ENCODE measurements around the gene BMP5. TPM values are rescaled to one million over a fixed set of nuclear protein-coding genes. Genes with fewer than 3 reads are reported as not detected.

Gene BMP5
- total RNA-seq, 1 experiment from 2014 or later: 0.10 TPM

DNA sequence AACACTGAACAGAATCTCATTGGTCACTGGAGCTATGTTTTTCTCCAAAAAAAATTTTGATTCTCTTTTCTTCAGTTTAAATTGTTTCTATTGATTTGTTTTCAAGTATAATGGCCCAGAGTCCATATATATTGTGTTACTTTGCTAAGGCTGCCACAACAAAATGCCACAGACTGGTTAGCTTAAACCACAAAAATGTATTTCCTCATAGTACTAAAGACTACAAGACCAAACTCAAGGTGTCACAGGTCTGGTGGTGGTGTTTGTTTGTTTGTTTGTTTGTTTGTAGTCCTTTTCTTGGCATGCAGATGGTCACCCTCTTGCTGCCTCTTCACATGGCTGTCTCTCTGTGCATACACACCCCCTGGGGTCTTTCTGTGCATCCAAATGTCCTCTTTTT, 34.0 kb downstream of the BMP5 start:
- Histone ChIP-seq H3K27me3 (ENCODE audit: control insufficient read depth, insufficient read depth, low read length) (no peaks in the 10 kb centered on the region), H3K36me3 (replicated peaks; ENCODE audit: control insufficient read depth, insufficient read depth, low read length) (no peaks in the 10 kb centered on the region), H3K4me3 (ENCODE audit: insufficient read depth, low read depth, low read length) (no peak overlapping the region)
- no peak for DNase-seq

DNA sequence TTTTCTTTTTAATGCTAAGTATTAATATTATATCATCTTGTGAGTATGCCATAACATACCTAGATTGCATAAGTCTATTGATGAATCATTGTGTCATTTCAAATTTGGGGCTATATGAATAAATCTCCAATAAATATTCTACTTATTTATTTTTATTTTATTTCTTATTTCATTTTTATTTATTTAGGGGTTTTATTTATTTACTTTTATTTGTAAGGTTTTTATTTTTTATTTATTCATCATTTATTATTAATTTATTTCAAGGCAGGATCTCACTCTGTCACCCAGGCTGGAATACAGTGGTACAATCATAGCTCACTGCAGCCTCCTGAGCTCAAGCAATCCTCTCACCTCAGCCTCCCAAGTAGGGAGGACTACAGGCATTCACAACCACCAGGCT, 36.3 kb downstream of the BMP5 start:
- no peak for DNase-seq

DNA sequence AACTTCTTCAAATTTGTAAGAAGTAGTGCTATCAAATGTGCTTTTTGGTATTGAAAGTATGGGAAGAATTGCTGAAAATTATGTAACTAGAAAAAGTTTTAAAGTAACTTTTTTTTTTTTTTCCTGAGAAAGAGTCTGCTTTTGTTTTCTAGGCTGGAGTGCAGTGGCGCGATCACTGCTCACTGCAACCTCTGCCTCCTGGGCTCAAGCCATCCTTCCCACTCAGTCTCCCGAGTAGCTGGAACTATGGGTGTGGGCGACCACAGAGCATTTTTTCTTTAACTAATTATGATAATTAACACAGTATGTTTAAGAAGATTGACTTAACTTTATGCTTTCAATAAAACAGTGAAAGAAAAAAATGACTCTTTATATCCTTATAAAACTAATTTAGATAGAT, 38.4 kb downstream of the BMP5 start:
- H3K27me3 ChIP-seq (ENCODE audit: control insufficient read depth, insufficient read depth, low read length): no peaks in the 10 kb centered on the region
- DNase-seq: no peak
- H3K4me3 ChIP-seq (ENCODE audit: insufficient read depth, low read depth, low read length): no peak overlapping the region
- no peaks in the 10 kb centered on the region for H3K36me3 ChIP-seq (replicated peaks; ENCODE audit: control insufficient read depth, insufficient read depth, low read length)

More for the DNA sequence above, 36.3 kb downstream of the BMP5 start:
- no peaks in the 10 kb centered on the region for H3K36me3 ChIP-seq (replicated peaks; ENCODE audit: control insufficient read depth, insufficient read depth, low read length)
- H3K27me3 ChIP-seq (ENCODE audit: control insufficient read depth, insufficient read depth, low read length): no peaks in the 10 kb centered on the region
- H3K4me3 ChIP-seq (ENCODE audit: insufficient read depth, low read depth, low read length): no peak overlapping the region

DNA sequence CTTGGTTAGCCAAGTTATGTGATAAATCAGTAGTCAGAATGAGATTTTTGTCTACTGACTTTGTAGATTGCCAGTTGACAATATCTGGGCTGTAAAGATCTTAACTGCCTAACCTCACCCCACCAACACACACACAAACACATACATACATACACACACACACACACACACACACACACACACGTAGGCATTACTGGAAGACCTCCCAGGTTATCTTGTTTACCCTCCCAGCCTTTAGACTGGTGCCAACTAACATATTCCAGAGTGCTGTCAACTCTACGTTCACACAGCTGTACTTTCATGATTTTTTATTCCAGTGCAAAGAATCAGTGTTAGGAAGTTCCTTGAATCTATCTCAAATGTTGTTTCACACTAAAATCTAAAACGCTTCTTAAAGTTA, 38.9 kb downstream of the BMP5 start:
- Histone ChIP-seq H3K4me3 (ENCODE audit: insufficient read depth, low read depth, low read length) (no peak overlapping the region), H3K27me3 (ENCODE audit: control insufficient read depth, insufficient read depth, low read length) (no peaks in the 10 kb centered on the region), H3K36me3 (replicated peaks; ENCODE audit: control insufficient read depth, insufficient read depth, low read length) (no peaks in the 10 kb centered on the region)
- no peak for DNase-seq

DNA sequence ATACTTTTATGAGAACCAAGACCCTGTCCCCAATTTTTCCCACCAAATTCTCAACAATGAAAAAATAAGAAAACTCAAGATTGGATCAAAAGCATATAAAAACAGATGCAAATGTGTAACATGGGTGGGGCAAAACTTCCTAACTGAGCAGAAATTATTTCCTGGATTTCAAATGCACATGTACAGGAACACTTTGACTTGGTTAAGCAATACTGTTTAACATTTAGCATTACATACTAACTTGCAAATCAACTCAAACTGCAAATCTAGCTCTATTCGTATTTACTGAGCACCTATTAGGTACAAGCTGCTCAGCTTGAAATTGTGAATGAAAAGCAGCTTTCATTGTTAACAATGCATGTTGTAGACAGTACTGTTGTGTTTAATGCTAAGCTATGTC, 40.2 kb downstream of the BMP5 start:
- Histone ChIP-seq H3K27me3 (ENCODE audit: control insufficient read depth, insufficient read depth, low read length) (no peaks in the 10 kb centered on the region), H3K4me3 (ENCODE audit: insufficient read depth, low read depth, low read length) (no peak overlapping the region), H3K36me3 (replicated peaks; ENCODE audit: control insufficient read depth, insufficient read depth, low read length) (no peaks in the 10 kb centered on the region)
- DNase-seq: no peak

DNA sequence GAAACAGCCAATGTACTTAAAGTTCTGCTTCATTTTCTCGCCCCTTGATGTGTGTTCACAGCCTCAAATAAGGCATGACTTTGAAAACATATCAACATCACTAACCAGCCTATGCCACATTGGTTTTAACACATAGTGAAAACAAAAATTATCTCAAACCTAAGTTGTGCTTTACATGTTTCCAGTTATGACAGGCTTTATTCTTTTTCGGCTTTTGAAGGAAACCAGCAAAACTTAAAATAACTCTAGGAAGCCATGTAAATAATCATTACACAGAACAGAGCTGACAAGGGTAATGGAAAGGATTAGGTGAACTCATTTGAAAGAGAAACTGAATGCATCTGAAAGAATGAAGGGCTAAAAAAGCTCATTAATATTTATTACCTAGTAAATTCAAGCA, 42.1 kb downstream of the BMP5 start:
- Histone ChIP-seq H3K27me3 (ENCODE audit: control insufficient read depth, insufficient read depth, low read length) (no peaks in the 10 kb centered on the region), H3K4me3 (ENCODE audit: insufficient read depth, low read depth, low read length) (no peak overlapping the region), H3K36me3 (replicated peaks; ENCODE audit: control insufficient read depth, insufficient read depth, low read length) (no peaks in the 10 kb centered on the region)
- DNase-seq: no peak

DNA sequence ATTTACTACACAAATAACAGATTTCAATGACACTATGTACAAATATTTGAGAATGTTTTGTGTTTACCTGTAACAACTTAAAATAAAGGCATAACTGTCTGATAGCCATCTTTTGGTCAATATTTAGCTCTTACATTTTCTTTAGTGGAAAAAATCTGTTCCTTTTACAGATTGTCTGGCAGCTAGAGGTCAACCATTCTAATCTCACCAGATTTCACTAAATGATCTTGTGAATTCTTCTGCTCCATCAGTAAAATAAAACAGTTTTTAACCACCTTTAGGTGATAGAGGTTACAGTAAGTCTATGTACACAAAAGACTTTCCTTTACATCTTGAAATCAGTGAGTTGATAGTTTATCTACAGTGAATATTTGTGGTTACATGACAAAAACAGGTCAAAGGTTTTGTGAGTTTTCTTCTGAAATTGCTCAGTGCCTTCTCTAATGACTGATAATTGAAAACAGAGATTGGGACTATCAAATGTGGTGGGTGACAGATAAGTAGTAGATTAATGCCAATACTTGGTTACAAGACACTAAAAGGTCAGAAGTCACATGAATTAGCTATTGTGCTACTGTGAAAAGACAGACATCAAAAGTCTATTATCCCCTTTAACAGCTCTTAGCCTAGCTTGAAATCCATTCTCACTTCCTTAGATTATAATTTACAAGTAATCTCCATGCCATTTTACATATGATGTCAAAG, 47.4 kb downstream of the BMP5 start:
- Histone ChIP-seq H3K4me3 (ENCODE audit: insufficient read depth, low read depth, low read length) (no peak overlapping the region), H3K36me3 (replicated peaks; ENCODE audit: control insufficient read depth, insufficient read depth, low read length) (no peaks in the 10 kb centered on the region)
- DNase-seq: no peak

DNA sequence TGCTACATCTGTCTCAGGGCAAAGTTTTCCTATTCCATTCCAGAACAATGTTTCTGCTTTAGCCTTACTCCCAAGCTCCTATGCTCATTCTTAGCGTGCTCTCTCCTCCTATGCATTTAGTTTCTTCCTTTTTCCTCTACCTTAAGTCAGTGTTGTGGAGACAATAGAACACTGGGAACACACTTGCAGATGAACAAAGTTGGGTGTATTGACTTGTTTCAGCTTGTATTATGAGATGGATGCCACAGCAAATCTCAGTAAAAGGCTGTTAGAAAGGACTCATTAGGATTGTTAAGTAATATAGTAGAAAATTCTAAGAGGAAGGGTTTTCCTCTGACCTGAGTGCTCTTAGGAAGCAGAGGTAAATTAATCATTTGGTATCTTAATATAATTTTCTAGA, 48.4 kb downstream of the BMP5 start:
- no peak for DNase-seq
- Histone ChIP-seq H3K36me3 (replicated peaks; ENCODE audit: control insufficient read depth, insufficient read depth, low read length) (no peaks in the 10 kb centered on the region), H3K4me3 (ENCODE audit: insufficient read depth, low read depth, low read length) (no peak overlapping the region), H3K27me3 (ENCODE audit: control insufficient read depth, insufficient read depth, low read length) (no peaks in the 10 kb centered on the region)

More for the DNA sequence above, 47.4 kb downstream of the BMP5 start:
- H3K27me3 ChIP-seq (ENCODE audit: control insufficient read depth, insufficient read depth, low read length): no peaks in the 10 kb centered on the region

DNA sequence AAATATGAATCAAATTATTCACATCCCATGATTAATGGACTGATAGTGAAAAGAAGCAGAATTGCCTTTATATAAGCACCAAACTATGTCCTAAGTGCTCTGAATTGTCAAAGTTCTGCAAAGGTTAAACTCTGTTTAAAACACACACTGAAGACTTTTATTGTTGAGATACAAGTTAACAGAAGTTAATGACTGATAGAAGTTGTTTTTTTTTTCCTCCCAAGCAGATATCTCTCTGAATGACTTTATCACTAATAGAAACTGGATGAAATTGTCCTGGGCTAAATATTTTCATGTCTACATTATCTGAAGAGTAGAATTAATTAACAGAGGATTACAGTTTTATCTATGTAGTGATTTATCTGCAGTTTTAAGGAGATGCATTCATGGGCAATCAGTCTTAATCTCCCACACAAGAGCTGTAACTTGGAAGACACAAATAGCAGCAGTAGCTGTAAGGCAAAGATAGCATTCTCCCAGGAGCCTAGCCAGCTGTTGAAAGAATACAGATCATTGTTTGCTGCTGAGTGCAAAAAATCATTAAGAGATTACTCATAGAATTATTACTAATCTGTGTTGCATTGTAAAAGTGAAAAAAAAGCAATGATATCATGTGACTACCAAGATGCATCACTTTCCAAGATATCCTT, 49.9 kb downstream of the BMP5 start:
- H3K4me3 ChIP-seq (ENCODE audit: insufficient read depth, low read depth, low read length): no peak overlapping the region
- no peaks in the 10 kb centered on the region for H3K27me3 ChIP-seq (ENCODE audit: control insufficient read depth, insufficient read depth, low read length)
- no peak for DNase-seq
- no peaks in the 10 kb centered on the region for H3K36me3 ChIP-seq (replicated peaks; ENCODE audit: control insufficient read depth, insufficient read depth, low read length)

DNA sequence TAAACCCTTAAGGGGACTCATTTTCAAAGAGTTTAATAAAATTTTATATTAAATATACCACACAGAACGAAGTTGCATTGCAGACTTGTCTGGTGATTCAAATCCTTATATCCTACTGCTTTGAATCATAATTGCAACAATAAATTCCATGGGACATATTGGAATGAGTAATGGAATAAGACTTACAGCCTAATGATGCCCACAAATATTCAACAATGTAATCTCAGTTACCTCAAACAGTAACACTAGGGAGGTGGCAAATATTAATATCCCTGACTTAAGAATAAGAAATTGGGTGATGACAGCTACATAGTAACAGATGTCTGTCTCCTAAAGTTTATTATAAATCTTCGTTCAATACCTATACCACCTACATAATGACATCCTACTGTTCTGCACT, 52.6 kb downstream of the BMP5 start:
- DNase-seq: no peak
- H3K27me3 ChIP-seq (ENCODE audit: control insufficient read depth, insufficient read depth, low read length): no peaks in the 10 kb centered on the region
- H3K36me3 ChIP-seq (replicated peaks; ENCODE audit: control insufficient read depth, insufficient read depth, low read length): no peaks in the 10 kb centered on the region
- H3K4me3 ChIP-seq (ENCODE audit: insufficient read depth, low read depth, low read length): no peak overlapping the region

DNA sequence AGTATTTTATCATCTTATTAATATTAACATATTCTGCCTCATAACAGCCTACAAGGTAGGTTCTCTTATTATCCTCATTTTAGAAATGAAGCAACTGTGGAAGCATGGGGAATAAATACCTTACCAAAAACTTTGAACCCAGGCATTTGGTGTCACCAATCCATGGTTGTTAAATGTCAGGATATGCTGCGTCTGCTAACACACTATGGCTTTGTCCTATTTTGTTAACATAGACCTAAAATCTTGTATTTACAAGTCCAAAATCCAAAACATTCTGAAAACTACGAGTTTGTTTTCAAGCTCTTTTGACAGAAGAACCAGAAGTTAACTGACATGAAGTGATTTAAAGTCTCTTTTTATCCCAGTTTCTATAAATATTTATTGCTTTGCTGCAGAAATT, 53.4 kb downstream of the BMP5 start:
- DNase-seq: no peak
- H3K36me3 ChIP-seq (replicated peaks; ENCODE audit: control insufficient read depth, insufficient read depth, low read length): no peaks in the 10 kb centered on the region
- no peaks in the 10 kb centered on the region for H3K27me3 ChIP-seq (ENCODE audit: control insufficient read depth, insufficient read depth, low read length)
- H3K4me3 ChIP-seq (ENCODE audit: insufficient read depth, low read depth, low read length): no peak overlapping the region

DNA sequence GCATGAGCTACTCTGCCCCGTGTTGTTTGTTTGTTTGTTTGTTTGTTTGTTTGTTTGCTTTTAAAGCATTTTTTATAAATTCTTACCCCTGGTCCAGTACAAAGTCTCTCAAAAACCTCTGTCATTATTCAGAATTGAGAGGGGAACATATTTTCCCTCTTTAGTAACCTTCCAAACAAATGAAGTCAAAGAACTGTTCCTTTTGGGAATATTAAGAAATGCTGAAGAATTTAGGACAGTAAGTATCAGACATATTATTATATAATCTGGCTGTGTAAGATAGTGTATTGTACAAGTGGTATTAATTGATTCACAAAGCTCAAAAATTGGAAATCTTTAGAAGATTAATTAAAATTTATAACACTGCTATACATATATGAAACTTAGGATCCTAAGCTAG, 54.7 kb downstream of the BMP5 start:
- H3K36me3 ChIP-seq (replicated peaks; ENCODE audit: control insufficient read depth, insufficient read depth, low read length): no peaks in the 10 kb centered on the region
- H3K27me3 ChIP-seq (ENCODE audit: control insufficient read depth, insufficient read depth, low read length): no peaks in the 10 kb centered on the region
- no peak overlapping the region for H3K4me3 ChIP-seq (ENCODE audit: insufficient read depth, low read depth, low read length)
- DNase-seq: no peak

DNA sequence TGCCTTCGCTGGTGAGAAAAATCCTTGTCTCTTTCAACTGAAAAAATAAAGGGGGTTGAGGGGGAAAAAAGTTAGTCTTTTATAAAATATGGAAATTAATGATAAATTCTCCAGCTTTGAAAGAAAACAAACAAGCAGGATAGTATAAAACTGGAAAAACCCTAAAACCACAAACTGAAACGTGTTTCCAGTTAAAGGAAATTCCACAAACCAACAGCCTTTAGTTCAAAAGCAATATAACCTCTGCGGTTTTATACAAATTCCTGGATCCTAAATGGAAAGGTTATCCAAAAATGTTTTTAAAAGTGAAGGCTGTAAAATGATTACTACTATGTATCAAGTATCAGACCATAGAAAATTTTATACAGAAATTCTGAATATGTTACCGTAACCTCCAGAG, 55.6 kb downstream of the BMP5 start:
- Histone ChIP-seq H3K36me3 (replicated peaks; ENCODE audit: control insufficient read depth, insufficient read depth, low read length) (no peaks in the 10 kb centered on the region), H3K4me3 (ENCODE audit: insufficient read depth, low read depth, low read length) (no peak overlapping the region), H3K27me3 (ENCODE audit: control insufficient read depth, insufficient read depth, low read length) (no peaks in the 10 kb centered on the region)
- no peak for DNase-seq

DNA sequence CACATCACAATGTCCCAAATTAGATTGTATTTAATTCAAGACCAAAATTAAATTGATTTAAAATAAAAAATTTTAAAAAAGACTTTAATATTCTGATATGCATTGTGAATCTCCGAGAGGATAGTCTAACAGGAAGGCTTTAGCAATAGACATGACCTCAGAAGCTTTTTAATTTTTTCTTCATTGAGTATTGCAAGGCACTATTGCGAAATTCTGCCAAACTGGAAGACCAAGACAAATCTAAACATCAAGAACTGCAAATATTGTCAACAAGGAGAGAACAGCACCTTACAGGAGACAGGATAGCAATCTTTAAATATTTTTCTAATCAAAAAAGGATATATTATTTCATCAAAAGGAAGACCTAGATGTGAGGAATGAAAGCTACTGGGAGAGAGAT, 56.9 kb downstream of the BMP5 start:
- no peaks in the 10 kb centered on the region for H3K36me3 ChIP-seq (replicated peaks; ENCODE audit: control insufficient read depth, insufficient read depth, low read length)
- DNase-seq: no peak
- H3K4me3 ChIP-seq (ENCODE audit: insufficient read depth, low read depth, low read length): no peak overlapping the region
- no peaks in the 10 kb centered on the region for H3K27me3 ChIP-seq (ENCODE audit: control insufficient read depth, insufficient read depth, low read length)

DNA sequence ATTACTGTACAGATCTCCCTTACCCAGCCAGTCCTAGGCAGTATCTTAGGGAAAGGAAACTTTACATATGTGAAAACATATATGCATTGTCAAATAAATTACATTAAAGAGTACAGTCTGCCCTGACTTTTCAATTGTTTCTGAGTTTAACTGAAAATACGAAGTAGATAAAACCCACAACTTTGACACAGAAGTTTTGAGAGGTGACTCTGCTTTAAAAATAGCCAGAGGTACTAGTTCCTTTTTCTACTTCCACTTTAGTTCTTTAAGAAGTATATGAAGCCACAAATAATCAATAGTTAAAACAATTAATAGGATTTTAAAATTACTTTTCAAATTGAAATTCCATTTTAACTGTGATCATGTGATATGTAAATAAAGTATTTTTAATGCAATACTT, 62.9 kb downstream of the BMP5 start:
- Histone ChIP-seq H3K4me3 (ENCODE audit: insufficient read depth, low read depth, low read length) (no peak overlapping the region), H3K27me3 (ENCODE audit: control insufficient read depth, insufficient read depth, low read length) (no peaks in the 10 kb centered on the region), H3K36me3 (replicated peaks; ENCODE audit: control insufficient read depth, insufficient read depth, low read length) (no peaks in the 10 kb centered on the region)
- no peak for DNase-seq

All from H7 (cell line).